SK-N-SH (cell line): ENCODE data around the gene PTTG1IP. TPM values are rescaled to one million over a fixed set of nuclear protein-coding genes. Genes with fewer than 3 reads are reported as not detected.

Experiments used
- CTCF ChIA-PET: fragments of 300-600, 350-600 bp; formaldehyde crosslinking; extraction: SDS; loops from one replicate; lab custom pipeline; 2021; lab: Yijun Ruan, JAX
- POLR2A ChIA-PET: fragments of 350-600 bp; sonication (Branson Sonifier 250); formaldehyde crosslinking; extraction: SDS; loops from one replicate; lab custom pipeline; 2020; ENCODE audit warnings: antibody characterized with exemption, inconsistent platforms; lab: Yijun Ruan, JAX
- DNase-seq: peaks from one replicate; pipeline ENCODE4 v3.0.0; 2012
- H2AFZ ChIP-seq: fragments of 200-600 bp; sonication (generic); 2 replicates; pipeline ENCODE4 v1.8.1; 2016; ENCODE audit warnings: antibody characterized with exemption, mild to moderate bottlenecking, low read depth
- H3F3A ChIP-seq: fragments of 200-600 bp; sonication (generic); replicated peaks from 2 replicates; pipeline ENCODE3; 2016; ENCODE audit warnings: antibody characterized with exemption, mild to moderate bottlenecking; ENCODE audit not compliant: insufficient read depth
- H3K27ac ChIP-seq, 2 experiments: fragments of 200-500 bp in 1 of 2; fragments of 200-600 bp in 1 of 2; sonication (Bioruptor generic) in 1 of 2; sonication (generic), shearing (Covaris generic) in 1 of 2; 2 replicates each; pipeline versions ENCODE4 v1.5.1 to v1.6.1; 2014 to 2016; ENCODE audit warnings: low read depth in 2 of 2, inconsistent platforms in 1 of 2, low read length in 1 of 2, mild to moderate bottlenecking in 1 of 2, mixed read lengths in 1 of 2
- H3K27me3 ChIP-seq: fragments of 200-600 bp; sonication (generic), shearing (Covaris generic); 2 replicates; pipeline ENCODE4 v1.6.1; 2016; ENCODE audit warnings: mixed run types; ENCODE audit not compliant: insufficient read depth
- H3K36me3 ChIP-seq, 2 experiments: fragments of 200-500 bp in 1 of 2; fragments of 200-600 bp in 1 of 2; sonication (Bioruptor generic) in 1 of 2; sonication (generic) in 1 of 2; replicated peaks in 1 of 2; 2 replicates each; pipeline versions ENCODE3 to v1.5.1; 2014 to 2016; ENCODE audit warnings: low read length in 1 of 2, mild to moderate bottlenecking in 1 of 2; ENCODE audit not compliant: insufficient read depth in 2 of 2, control insufficient read depth in 1 of 2
- H3K4me1 ChIP-seq, 2 experiments: fragments of 200-500 bp in 1 of 2; fragments of 200-600 bp in 1 of 2; sonication (Bioruptor generic) in 1 of 2; sonication (generic), shearing (Covaris generic) in 1 of 2; 2 replicates each; pipeline versions ENCODE4 v1.5.1 to v1.6.1; 2014 to 2016; ENCODE audit warnings: low read depth in 1 of 2, low read length in 1 of 2, mixed run types in 1 of 2; ENCODE audit not compliant: insufficient read depth in 2 of 2, control insufficient read depth in 1 of 2
- H3K4me2 ChIP-seq: fragments of 200-600 bp; sonication (generic), shearing (Covaris generic); 2 replicates; pipeline ENCODE4 v1.6.1; 2017; ENCODE audit warnings: mixed run types
- H3K4me3 ChIP-seq, 2 experiments: fragments of 200-500 bp in 1 of 2; fragments of 200-600 bp in 1 of 2; sonication (Bioruptor generic) in 1 of 2; sonication (generic), shearing (Covaris generic) in 1 of 2; 2 replicates each; pipeline versions ENCODE4 v1.5.1 to v1.8.1; 2014 to 2016; ENCODE audit warnings: low read depth in 2 of 2, inconsistent platforms in 1 of 2, low read length in 1 of 2, mild to moderate bottlenecking in 1 of 2, mixed read lengths in 1 of 2, moderate library complexity in 1 of 2
- H3K79me2 ChIP-seq: fragments of 200-600 bp; sonication (generic); 2 replicates; pipeline ENCODE4 v1.8.1; 2017; ENCODE audit warnings: mild to moderate bottlenecking; ENCODE audit not compliant: insufficient read depth
- H3K9ac ChIP-seq: fragments of 200-600 bp; sonication (generic); 2 replicates; pipeline ENCODE4 v1.6.1; 2017; ENCODE audit warnings: mixed run types
- H3K9me2 ChIP-seq: fragments of 200-600 bp; sonication (generic); 2 replicates; pipeline ENCODE4 v1.6.1; 2017; ENCODE audit warnings: mixed run types
- H3K9me3 ChIP-seq: fragments of 200-600 bp; sonication (generic); 2 replicates; pipeline ENCODE4 v1.6.1; 2017; ENCODE audit warnings: mixed run types, mild to moderate bottlenecking, moderate library complexity
- H4K20me1 ChIP-seq: fragments of 200-600 bp; sonication (generic); 2 replicates; pipeline ENCODE4 v1.6.1; 2017; ENCODE audit warnings: mild to moderate bottlenecking, mixed run types; ENCODE audit not compliant: insufficient read depth
- CTCF ChIP-seq: fragments of 200-600 bp; sonication (generic); IDR thresholded peaks from 2 replicates; pipeline ENCODE4 v1.6.1; 2017; ENCODE audit warnings: antibody characterized with exemption, mild to moderate bottlenecking, moderate library complexity
- FOXM1 ChIP-seq: IDR thresholded peaks from 2 replicates; pipeline ENCODE4 v1.4.0; 2012; ENCODE audit warnings: low read depth, mild to moderate bottlenecking
- MAX ChIP-seq: IDR thresholded peaks from 2 replicates; pipeline ENCODE4 v1.4.0; 2012; ENCODE audit warnings: low read depth
- PBX3 ChIP-seq: IDR thresholded peaks from 2 replicates; pipeline ENCODE4; 2012
- RCOR1 ChIP-seq: fragments of 150-350 bp; IDR thresholded peaks from 2 replicates; pipeline ENCODE4 v1.6.1; 2017; ENCODE audit warnings: antibody characterized with exemption, low read length
- SIN3A ChIP-seq: IDR thresholded peaks from 2 replicates; pipeline ENCODE4 v1.6.1; 2012; ENCODE audit warnings: low read depth, mild to moderate bottlenecking, low read length, moderate library complexity, borderline replicate concordance
- SMC3 ChIP-seq: IDR thresholded peaks from 2 replicates; pipeline ENCODE4 v1.6.1; 2012; ENCODE audit warnings: low read depth, low read length, improper control_type of control experiment
- TCF12 ChIP-seq: IDR thresholded peaks from 2 replicates; pipeline ENCODE4 v1.4.0; 2012
- TEAD4 ChIP-seq: IDR thresholded peaks from 2 replicates; pipeline ENCODE4 v1.4.0; 2012; ENCODE audit warnings: mild to moderate bottlenecking, borderline replicate concordance; ENCODE audit not compliant: insufficient read depth
- USF1 ChIP-seq: IDR thresholded peaks from 2 replicates; pipeline ENCODE4 v1.4.0; 2012; ENCODE audit warnings: low read depth, borderline replicate concordance
- USF2 ChIP-seq: fragments of 150-350 bp; IDR thresholded peaks from 2 replicates; pipeline ENCODE4 v1.6.1; 2017; ENCODE audit warnings: antibody characterized with exemption, low read length, low read depth, borderline replicate concordance
- YY1 ChIP-seq: IDR thresholded peaks from 2 replicates; pipeline ENCODE4 v1.4.0; 2012; ENCODE audit warnings: low read depth, mild to moderate bottlenecking
- WGBS: methylation state at CpG from one replicate; pipeline ENCODE4 v1.1.6; 2017; ENCODE audit warnings: low lambda C conversion rate; 5-methylcytosine and 5-hydroxymethylcytosine counted together
- polyA plus RNA-seq, 3 experiments: library from polyadenylated mRNA; depleted of rRNA; stranded (reverse); fragments of >200 nt; gene quantifications; 2 replicates each; pipeline ENCODE4 v1.2.3, GENCODE V29; 2012

Gene PTTG1IP
- polyA plus RNA-seq, 1 of the 3 experiments (the other 2 are of a cell fraction): 171 TPM

GRCh38 chr21:44889625-44890337, 16.3 kb upstream of the PTTG1IP start (continued):
- TF ChIP-seq SMC3: no peak
- TF ChIP-seq, all 33 proteins: peak for 0

GRCh38 chr21:44888581-44889550, 15.4 kb upstream of the PTTG1IP start:
- TF ChIP-seq YY1 (no peak), USF1 (no peak), SMC3 (no peak), RCOR1 (no peak), PBX3 (no peak), SIN3A (no peak), CTCF (no peak), TEAD4 (no peak), FOXM1 (no peak), USF2 (no peak), TCF12 (no peak), MAX (no peak)
- Histone ChIP-seq H3K27me3 (no peaks in the 10 kb centered on the region; the same call in 1 of the 2 replicates), H3K4me1 (peaks cover 0 to 5% of the 10 kb centered on the region in 2 experiments; a peak in 1 of 4 replicates), H3K36me3 (no peaks in the 10 kb centered on the region), H4K20me1 (no peaks in the 10 kb centered on the region), H3F3A (no peaks in the 10 kb centered on the region), H3K9ac (no peak overlapping the region), H3K9me2 (no peaks in the 10 kb centered on the region), H3K79me2 (no peaks in the 10 kb centered on the region), H3K9me3 (no peaks in the 10 kb centered on the region), H2AFZ (no peak overlapping the region), H3K27ac (no peak overlapping the region), H3K4me3 (no peak overlapping the region), H3K4me2 (no peak overlapping the region)
- POLR2A ChIA-PET: no interaction called here
- WGBS: 90% methylated on average over 29 of the region's 64 CpGs
- CTCF ChIA-PET: interaction anchor here (0.7 kb wide), 1 partner anchor 61 kb away, joined by 3 read pairs; no protein-coding TSS in a partner anchor
- no peak for DNase-seq
